GM18520 (cell line): ENCODE results near the gene MARVELD3.
"Not testable (repeated sequence)": the region's sequence is repeated elsewhere in the genome, so short reads cannot be mapped to it uniquely, and the experiment has no call there.

ENCODE experiments used
- ATAC-seq: cut with Tn5 transposase; IDR thresholded peaks from one replicate; pipeline ENCODE4 v1.9.1; 2021; ENCODE audit not compliant: unreplicated experiment

MARVELD3 gene

DNA sequence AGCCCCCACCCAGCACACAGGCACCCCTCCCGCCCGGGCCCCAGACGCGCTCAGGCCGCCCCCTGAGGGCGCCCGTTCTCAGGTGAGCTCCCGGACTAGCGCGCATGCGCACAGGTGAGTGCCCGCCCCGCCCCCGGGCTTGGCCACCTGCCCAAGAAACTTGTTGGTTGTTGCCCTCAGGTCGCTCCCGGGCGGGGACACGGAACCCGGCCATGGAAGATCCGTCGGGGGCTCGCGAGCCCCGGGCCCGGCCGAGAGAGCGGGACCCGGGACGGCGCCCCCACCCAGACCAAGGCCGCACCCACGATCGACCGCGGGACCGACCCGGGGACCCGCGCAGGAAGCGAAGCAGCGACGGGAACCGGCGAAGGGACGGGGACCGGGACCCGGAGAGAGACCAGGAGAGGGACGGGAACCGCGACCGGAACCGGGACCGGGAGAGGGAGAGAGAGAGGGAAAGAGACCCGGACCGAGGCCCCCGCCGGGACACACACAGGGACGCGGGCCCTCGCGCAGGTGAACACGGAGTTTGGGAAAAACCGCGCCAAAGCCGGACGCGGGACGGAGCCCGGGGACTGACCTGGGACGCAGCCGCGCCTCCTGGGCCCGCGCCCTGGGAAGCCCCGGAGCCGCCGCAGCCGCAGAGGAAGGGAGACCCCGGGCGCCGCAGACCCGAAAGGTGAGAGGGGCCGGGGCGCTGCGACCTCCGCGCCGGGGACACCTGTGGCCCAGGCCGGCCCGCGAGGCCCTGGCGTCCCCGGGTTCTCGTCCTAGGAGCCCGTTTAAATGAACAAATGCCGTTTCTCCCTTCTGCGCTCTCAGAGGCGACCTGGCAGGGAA lies at the start of gene MARVELD3:
Gene MARVELD3 (plus strand): TSS at position 167 of the 840 bp plus-strand sequence. CDS start 46 bp downstream, at position 213.
- no peak for ATAC-seq

DNA sequence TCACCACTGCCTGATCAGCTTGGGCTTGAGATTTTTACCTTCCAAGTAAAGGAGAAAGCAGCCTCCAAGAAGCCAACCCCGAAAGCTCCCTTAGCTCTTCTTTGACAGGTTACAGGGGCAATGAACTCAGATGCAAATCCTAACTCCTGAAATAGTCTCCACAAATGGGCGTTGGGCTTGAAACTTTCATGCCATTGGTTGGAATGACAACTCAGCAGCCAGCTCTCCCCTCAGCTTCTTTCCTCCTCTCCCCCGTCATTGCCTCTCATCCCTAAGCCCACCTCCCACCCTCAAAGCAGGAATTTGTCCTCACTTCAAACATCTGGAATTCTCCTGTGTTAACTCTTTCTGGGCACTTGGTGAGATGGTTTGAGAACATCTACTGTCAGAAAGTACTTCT lies 49.0 kb upstream of the MARVELD3 start, which contains the start of gene TAT:
Gene TAT (minus strand): TSS at position 122 of the 400 bp plus-strand sequence. CDS start 677 bp downstream, outside the sequence.
- no peak for ATAC-seq

- ATAC-seq = not testable (repeated sequence)
These were observed 43.5 kb upstream of the MARVELD3 start for GRCh38 chr16:71582553-71582848.

DNA sequence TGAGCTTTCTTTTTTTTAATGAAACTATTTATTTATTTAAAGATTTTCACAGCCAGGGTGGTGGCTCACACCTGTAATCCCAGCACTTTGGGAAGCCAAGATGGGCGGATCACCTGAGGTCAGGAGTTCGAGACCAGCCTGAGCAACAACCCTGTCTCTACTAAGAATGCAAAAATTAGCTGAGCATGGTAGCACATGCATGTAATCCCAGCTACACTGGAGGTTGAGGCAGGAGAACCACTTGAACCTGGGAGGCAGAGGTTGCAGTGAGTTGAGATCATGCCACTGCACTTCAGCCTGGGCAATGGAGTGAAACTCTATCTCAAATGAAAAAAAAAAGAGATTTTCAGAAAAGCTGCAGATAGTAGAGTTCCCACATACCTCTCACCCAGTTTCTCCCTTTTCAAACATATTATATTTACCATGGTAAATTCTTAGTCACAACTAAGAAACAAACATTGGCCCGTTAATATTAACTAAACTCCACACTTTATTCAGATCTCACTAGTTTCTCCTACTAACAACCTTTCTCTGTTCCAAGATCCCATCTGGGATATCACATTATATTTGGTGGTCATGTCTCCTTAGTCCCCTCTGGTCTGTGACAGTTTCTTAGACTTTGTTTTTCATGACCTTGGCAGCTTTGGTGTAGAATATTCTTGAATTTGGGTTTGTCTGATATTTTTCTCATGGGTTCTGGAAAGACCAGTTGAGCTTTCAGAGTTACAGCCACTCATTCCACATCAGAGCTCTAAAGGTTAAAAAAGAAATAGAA lies 41.3 kb upstream of the MARVELD3 start:
- no peak for ATAC-seq

DNA sequence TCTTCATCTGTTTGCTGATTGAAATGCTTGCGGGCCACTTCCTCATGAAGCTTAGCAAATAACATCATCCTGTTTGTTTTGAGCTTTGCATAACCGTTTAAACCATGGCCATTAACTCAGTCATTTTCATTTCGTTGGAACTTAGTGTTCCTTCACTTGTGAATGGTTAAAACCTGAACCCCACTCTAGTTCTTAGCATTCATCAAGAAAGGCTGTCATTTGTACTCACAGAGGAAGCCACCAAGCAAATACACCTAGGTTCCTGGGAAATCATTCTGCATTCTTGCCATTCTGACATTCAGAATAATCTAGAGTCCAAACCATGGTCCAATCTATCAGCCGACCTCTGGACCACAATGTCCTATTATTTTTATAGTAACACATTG lies 40.7 kb upstream of the MARVELD3 start:
- no peak for ATAC-seq

DNA sequence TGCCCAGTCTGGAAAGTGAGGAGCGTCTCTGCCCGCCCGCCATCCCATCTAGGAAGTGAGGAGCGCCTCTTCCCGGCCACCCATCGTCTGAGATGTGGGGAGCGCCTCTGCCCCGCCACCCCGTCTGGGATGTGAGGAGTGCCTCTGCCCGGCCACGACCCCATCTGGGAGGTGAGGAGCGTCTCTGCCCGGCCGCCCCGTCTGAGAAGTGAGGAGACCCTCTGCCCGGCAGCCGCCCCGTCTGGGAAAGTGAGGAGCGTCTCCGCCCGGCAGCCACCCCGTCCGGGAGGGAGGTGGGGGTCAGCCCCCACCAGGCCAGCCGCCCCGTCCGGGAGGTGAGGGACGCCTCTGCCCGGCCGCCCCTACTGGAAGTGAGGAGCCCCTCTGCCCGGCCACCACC lies 36.6 kb upstream of the MARVELD3 start:
- not testable (repeated sequence) for ATAC-seq

- not testable (repeated sequence) for ATAC-seq
These were observed 35.9 kb upstream of the MARVELD3 start for GRCh38 chr16:71590071-71590470.

DNA sequence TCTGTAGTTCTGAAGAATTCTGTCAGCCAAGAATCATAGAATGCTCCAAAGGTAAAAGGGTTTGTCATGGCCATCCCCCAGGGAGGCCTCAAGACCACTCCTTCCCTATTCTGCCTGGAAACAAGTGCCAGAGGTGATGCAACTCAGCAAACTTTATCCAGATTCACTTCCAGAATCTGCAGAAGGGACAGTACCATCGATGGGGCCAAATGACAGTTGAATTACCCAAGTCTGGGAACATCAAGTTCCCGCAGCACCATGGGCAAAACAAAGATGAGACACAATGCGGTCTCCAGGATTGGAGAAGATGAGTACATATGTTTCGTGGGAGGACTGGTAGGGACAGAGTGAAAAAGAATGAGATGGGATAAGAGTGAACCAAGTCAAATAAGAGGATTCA lies 35.4 kb upstream of the MARVELD3 start:
- ATAC-seq = no peak

GRCh38 chr16:71591917-71592316 lies 34.1 kb upstream of the MARVELD3 start:
- ATAC-seq = no peak

- ATAC-seq = no peak
These were observed 32.7 kb upstream of the MARVELD3 start for GRCh38 chr16:71593048-71593999.

DNA sequence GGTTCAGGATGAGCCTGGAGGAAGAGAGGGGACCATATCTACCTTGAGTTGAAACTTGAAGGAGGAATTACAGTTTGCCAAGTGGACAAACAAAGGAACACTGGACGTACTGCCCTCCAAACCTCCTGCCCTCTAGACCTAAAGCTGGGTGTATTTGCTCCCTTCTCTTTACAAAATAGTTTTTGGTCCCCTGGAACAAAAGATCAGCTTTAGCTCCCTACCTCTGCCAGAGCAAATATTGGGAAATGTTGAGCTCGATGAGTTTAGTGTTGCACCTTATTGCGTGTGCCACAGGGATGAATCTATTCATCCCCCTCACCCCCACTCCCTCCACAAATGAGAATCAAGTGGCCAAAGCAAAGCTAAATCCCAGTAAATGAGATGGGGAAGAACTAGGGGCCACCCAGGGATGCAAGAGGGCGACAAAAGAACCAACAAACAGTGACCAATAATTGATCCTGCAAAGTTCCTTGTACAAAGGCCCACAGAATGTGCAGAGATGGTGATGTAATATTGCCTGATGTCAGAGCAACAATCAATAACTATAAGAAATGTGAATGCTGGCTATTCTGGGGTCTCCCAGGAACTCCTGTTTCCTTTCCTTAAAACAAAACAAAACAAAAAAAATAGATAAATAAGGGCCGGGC lies 31.9 kb upstream of the MARVELD3 start:
- no peak for ATAC-seq

DNA sequence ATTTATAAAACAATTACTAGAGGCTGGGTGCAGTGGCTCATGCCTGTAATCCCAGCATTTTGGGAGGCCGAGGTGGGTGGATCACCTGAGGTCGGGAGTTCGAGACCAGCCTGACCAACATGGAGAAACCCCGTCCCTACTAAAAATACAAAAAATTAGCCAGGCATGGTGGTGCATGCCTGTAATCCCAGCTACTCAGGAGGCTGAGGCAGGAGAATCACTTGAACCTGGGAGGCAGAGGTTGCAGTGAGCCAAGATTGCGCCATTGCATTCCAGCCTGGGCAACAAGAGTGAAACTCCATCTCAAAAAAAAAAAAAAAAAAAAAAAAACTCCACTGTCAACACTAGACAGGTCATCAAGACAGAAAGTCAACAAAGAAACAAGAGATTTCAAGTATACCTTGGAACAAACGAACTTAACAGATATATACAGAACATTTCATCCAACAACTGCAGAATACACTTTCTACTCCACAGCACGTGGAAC lies 30.6 kb upstream of the MARVELD3 start:
- ATAC-seq = not testable (repeated sequence)

- not testable (repeated sequence) for ATAC-seq
These were observed 27.6 kb upstream of the MARVELD3 start for GRCh38 chr16:71598426-71598825.

GRCh38 chr16:71600822-71601221 lies 25.2 kb upstream of the MARVELD3 start:
- no peak for ATAC-seq

- no peak for ATAC-seq
These were observed 16.9 kb upstream of the MARVELD3 start for GRCh38 chr16:71609066-71609465.

DNA sequence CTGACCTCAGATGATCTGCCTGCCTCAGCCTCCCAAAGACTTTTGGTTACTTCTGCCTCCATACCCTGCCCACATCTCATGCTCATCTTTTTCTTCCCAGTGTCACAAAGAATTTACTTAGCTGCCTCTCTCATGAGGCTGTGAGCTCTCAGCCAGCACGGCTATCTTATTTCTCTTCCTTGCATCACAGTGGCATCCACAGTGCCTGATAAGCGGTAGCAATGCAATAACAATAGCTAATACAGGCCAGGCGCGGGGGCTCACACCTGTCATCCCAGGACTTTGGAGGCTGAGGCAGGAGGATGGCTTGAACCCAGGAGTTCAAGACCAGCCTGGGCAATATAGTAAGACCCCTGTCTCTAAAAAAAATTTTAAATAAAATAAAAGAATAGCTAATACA lies 15.5 kb upstream of the MARVELD3 start:
- no peak for ATAC-seq

- no peak for ATAC-seq
These were observed 14.8 kb upstream of the MARVELD3 start for GRCh38 chr16:71610936-71611871.

DNA sequence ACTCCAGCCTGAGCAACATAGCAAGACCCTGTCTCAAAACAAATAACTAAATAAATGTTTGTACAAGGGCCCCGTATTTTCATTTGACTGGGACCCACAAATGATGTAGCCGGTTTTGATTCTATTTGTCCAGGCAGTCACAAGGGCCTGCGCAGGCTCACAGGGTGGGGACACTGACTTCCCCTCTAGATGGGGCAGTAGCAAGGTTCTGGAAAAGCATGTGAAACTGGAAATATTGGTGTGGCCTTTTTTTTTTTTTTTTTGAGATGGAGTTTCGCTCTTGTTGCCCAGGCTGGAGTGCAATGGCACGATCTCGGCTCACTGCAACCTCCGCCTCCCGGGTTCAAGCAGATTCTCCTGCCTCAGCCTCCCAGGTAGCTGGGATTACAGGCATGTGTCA lies 11.0 kb upstream of the MARVELD3 start:
- ATAC-seq = not testable (repeated sequence)

GRCh38 chr16:71618429-71618828 lies 7.6 kb upstream of the MARVELD3 start:
- no peak for ATAC-seq
